Nephron (organoid): ENCODE results near the gene MCHR1.

Experiments
- H3K27ac Mint-ChIP-seq, 3 experiments: 2 replicates each; pipeline ENCODE4 v1.8.0; 2020; ENCODE audit warnings: mixed read lengths in 3 of 3, mild to moderate bottlenecking in 2 of 3, moderate library complexity in 1 of 3
- H3K27me3 Mint-ChIP-seq: 2 replicates; pipeline ENCODE4 v1.8.0; 2021; ENCODE audit warnings: low read depth, mild to moderate bottlenecking, moderate library complexity, mixed read lengths
- H3K36me3 Mint-ChIP-seq: 2 replicates; pipeline ENCODE4 v1.8.0; 2020; ENCODE audit warnings: low read depth, mixed read lengths
- H3K4me1 Mint-ChIP-seq: 2 replicates; pipeline ENCODE4 v1.8.0; 2020; ENCODE audit warnings: mixed read lengths
- H3K4me3 Mint-ChIP-seq, 3 experiments: 2 replicates each; pipeline ENCODE4 v1.8.0; 2020; ENCODE audit warnings: mild to moderate bottlenecking in 3 of 3, mixed read lengths in 3 of 3, moderate library complexity in 2 of 3
- H3K9me3 Mint-ChIP-seq: 2 replicates; pipeline ENCODE4 v1.8.0; 2020; ENCODE audit warnings: mixed read lengths
- TF ChIP-seq, protein P1 (sequence below), 3 experiments: fragments of 200-600 bp; sonication (generic); IDR thresholded peaks; one replicate each; pipeline ENCODE4 v1.5.0; 2021; ENCODE audit warnings: antibody characterized with exemption in 3 of 3; ENCODE audit not compliant: unreplicated experiment in 3 of 3

The MCHR1 gene, protein sequence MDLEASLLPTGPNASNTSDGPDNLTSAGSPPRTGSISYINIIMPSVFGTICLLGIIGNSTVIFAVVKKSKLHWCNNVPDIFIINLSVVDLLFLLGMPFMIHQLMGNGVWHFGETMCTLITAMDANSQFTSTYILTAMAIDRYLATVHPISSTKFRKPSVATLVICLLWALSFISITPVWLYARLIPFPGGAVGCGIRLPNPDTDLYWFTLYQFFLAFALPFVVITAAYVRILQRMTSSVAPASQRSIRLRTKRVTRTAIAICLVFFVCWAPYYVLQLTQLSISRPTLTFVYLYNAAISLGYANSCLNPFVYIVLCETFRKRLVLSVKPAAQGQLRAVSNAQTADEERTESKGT

DNA sequence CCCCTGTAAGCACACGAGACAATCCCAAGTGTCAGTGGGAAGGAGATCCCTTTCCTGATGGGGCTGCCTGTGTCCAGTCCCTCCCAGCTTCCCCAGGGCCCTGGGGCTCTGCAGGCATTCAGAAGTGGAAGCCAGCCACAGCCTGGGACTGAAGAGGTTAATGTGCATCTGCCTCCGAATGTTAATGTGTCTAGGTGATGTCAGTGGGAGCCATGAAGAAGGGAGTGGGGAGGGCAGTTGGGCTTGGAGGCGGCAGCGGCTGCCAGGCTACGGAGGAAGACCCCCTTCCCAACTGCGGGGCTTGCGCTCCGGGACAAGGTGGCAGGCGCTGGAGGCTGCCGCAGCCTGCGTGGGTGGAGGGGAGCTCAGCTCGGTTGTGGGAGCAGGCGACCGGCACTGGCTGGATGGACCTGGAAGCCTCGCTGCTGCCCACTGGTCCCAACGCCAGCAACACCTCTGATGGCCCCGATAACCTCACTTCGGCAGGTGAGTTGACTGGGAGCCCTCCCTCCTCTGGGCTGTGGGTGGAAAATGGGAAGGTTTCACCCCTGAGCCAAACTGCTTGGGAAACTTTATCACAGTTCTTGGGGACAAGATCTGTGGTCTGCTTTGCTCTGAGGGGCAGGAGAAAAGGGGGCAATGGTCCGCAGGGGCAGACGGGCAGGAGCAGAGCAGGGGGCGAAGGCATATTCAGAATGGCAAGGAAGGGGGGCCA lies at the start of gene MCHR1:
TSS of gene MCHR1 (plus strand) at position 236 of the 715 bp plus-strand sequence. CDS start at position 405, 169 bp downstream.
- H3K9me3 Mint-ChIP-seq, result peaks cover 2% of the 10 kb centered on the region
- H3K36me3 Mint-ChIP-seq, result no peaks in the 10 kb centered on the region
- TF ChIP-seq, protein P1, sequence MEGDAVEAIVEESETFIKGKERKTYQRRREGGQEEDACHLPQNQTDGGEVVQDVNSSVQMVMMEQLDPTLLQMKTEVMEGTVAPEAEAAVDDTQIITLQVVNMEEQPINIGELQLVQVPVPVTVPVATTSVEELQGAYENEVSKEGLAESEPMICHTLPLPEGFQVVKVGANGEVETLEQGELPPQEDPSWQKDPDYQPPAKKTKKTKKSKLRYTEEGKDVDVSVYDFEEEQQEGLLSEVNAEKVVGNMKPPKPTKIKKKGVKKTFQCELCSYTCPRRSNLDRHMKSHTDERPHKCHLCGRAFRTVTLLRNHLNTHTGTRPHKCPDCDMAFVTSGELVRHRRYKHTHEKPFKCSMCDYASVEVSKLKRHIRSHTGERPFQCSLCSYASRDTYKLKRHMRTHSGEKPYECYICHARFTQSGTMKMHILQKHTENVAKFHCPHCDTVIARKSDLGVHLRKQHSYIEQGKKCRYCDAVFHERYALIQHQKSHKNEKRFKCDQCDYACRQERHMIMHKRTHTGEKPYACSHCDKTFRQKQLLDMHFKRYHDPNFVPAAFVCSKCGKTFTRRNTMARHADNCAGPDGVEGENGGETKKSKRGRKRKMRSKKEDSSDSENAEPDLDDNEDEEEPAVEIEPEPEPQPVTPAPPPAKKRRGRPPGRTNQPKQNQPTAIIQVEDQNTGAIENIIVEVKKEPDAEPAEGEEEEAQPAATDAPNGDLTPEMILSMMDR (IDR thresholded peaks at IDR 0.05; ENCODE audit: unreplicated experiment in 3 of 3), result no peak
- peak within 1 kb of the TSS; percentile 79 to 80 (median 79) for H3K4me3 Mint-ChIP-seq
- H3K27me3 Mint-ChIP-seq, result peaks cover 19% of the 10 kb centered on the region
- peak within 1 kb of the TSS; percentile 75 to 78 (median 75) for H3K27ac Mint-ChIP-seq
- H3K4me1 Mint-ChIP-seq, result peaks cover 49% of the 10 kb centered on the region

DNA sequence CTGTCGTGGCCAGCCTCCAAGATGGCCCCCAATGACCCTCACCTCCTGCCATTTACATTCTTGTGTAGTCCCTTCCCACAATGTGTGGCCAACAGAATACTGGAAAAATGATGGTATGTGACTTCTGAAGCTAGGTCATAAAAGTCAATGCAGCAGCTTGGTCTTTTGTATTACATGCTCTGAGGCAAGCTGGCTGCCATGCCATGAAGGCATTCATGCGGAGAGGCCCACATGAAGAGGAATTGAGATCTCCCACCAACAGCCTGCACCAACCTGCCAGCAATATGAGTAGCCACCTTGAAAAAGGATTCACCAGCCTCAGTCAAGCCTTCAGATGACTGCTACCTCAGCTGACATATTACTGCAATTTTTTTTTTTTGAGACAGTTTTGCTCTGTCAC lies 47.4 kb upstream of the MCHR1 start:
- TF ChIP-seq, protein P1 (IDR thresholded peaks at IDR 0.05; ENCODE audit: unreplicated experiment in 3 of 3), result no peak
- H3K36me3 Mint-ChIP-seq, result peaks cover 4% of the 10 kb centered on the region
- no peaks in the 10 kb centered on the region for H3K27me3 Mint-ChIP-seq
- H3K27ac Mint-ChIP-seq, result peak overlapping the region in 1 of 3 experiments; percentile 61
- H3K9me3 Mint-ChIP-seq, result no peaks in the 10 kb centered on the region
- H3K4me1 Mint-ChIP-seq, result peaks cover 25% of the 10 kb centered on the region
- no peak overlapping the region for H3K4me3 Mint-ChIP-seq

DNA sequence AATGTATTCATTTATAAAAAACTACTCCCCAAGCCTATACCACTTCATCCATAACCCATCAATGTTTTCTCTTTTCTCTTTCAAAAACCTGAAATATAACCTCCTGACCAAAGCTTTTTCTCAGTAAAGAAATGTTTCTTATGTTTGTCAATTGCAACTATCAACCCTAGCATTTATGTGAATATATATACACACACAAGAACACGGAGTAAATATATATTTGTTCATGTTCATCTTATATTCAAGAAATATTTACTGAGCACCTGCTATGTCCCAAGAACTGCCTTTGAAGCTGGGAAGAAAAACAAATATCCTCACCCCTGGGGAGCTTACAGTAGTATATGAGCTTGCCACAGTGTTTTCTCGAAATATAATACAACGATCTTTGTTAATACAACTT lies 46.2 kb upstream of the MCHR1 start:
- H3K9me3 Mint-ChIP-seq, result no peaks in the 10 kb centered on the region

DNA sequence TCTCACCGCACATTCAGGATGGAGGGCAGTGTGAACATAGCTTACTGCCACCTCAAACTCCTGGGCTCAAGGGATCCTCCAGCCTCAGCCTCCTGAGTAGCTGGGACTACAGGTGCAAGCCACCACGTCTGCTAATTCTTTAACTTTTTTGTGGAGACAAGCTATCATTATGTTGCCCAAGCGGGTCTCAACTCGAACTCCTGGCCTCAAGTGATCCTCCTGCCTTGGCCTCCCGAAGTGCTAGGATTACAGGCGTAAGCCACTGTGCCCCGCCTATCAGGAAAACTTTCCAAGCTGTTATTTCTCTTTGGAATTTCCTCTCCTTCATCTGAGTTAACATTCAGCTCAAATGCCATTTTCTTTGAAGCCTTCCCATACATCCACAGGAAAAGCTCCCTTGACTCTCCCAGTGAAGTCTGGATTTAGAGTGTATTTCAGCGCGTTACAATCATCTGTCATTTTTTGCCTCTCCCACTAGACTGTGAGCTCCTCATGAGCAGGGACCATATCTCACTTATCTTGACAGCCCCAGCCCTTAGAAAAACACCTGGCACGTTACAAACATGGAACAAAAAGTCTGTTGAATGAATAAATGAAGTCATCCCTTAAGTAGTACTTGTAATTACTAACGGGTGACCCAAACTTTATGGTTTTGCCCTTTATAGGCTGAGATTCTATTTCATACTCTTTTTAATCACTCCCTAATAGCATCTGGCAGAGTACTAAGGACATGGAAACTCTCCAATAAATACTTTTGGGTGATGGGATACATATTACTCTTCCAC lies 45.0 kb upstream of the MCHR1 start:
- Mint-ChIP-seq H3K27me3 (no peaks in the 10 kb centered on the region), H3K36me3 (peaks cover 4% of the 10 kb centered on the region), H3K27ac (peak overlapping the region; percentile 47 to 73 (median 59)), H3K4me3 (peak overlapping the region; percentile 27 to 94 (median 91)), H3K9me3 (no peaks in the 10 kb centered on the region), H3K4me1 (peaks cover 29% of the 10 kb centered on the region)
- TF ChIP-seq, protein P1 (IDR thresholded peaks at IDR 0.05; ENCODE audit: unreplicated experiment in 3 of 3), result no peak

More for the DNA sequence above, 46.2 kb upstream of the MCHR1 start:
- TF ChIP-seq, protein P1 (IDR thresholded peaks at IDR 0.05; ENCODE audit: unreplicated experiment in 3 of 3), result no peak
- Mint-ChIP-seq H3K36me3 (peaks cover 4% of the 10 kb centered on the region), H3K27ac (peak overlapping the region in 1 of 3 experiments; percentile 24), H3K27me3 (no peaks in the 10 kb centered on the region), H3K4me1 (peaks cover 33% of the 10 kb centered on the region), H3K4me3 (no peak overlapping the region)

DNA sequence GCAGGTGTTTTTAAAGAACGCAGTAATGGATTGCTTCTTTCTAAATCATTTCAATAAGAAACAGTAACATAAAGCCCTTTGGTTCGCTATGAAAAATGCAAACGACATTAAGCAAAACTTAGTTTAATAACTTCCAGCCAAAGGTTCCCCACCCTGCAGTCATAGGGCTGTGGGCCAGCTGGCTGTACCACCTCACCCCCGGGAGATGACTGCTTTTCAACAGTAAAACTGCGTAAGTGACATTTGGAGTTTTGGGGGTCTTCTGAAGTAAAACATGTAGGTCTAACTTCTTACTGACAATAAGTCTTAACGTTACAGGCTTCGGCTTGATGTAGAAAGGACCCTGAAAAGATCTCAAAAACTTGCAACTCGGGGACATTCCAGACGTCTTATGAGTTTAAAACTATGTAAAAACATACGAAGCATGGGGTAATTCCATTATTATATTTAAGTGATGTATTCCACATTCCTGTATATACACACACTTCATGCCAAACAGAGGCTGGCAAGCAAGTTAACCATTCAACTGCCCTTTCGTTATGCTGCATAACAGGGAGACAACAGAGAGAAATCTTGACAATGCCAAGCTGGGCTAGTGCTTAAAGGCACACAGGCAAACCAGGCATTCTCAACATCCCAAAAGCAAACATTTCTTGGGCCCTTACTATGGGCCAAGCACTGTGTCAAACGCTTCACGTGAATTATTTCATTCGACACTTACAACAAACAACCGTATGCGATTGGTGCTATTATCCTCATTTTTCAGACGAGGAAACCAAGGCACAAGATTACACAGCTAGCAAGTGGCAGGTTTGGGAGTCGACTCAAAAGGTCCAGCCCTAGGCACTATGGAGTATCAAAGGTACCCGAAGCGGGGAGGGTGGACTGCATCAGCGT lies 44.0 kb upstream of the MCHR1 start:
- no peaks in the 10 kb centered on the region for H3K9me3 Mint-ChIP-seq
- no peaks in the 10 kb centered on the region for H3K27me3 Mint-ChIP-seq
- H3K4me1 Mint-ChIP-seq, result peaks cover 29% of the 10 kb centered on the region
- TF ChIP-seq, protein P1 (IDR thresholded peaks at IDR 0.05; ENCODE audit: unreplicated experiment in 3 of 3), result no peak
- peak overlapping the region; percentile 86 to 94 (median 91) for H3K4me3 Mint-ChIP-seq
- H3K36me3 Mint-ChIP-seq, result peaks cover 4% of the 10 kb centered on the region
- peak overlapping the region; percentile 36 to 73 (median 62) for H3K27ac Mint-ChIP-seq
